Stimulated activated naive B cell treated with anti-CD40 and anti-IgM and Interleukin-4, amounts not matched to agents 10 μg/mL and 1 μg/mL and 100 μg/mL, for 72 hours (primary cell): ENCODE results near the gene ITPKB.
A peak's percentile ranks its signal among the peaks of the same experiment; 100 is the strongest.

Experiments
- ATAC-seq, 2 donors: fragments of 150-1000 bp; cut with Tn5 transposase; replicated peaks; 2 replicates each; pipeline ENCODE4 v1.10.0; 2021; ENCODE audit warnings: moderate library complexity in 1 of 2
- DNase-seq: peaks from one replicate; pipeline ENCODE4 v3.0.0; 2021
- H3K27ac Mint-ChIP-seq: one replicate; pipeline ENCODE4 v1.8.0; 2022; ENCODE audit warnings: mild to moderate bottlenecking, mixed read lengths
- H3K27me3 Mint-ChIP-seq, 2 donors: one replicate each; pipeline ENCODE4 v1.8.0; 2022; ENCODE audit warnings: mixed read lengths in 2 of 2
- H3K36me3 Mint-ChIP-seq, 2 donors: one replicate each; pipeline ENCODE4 v1.8.0; 2022; ENCODE audit warnings: mixed read lengths in 2 of 2, mild to moderate bottlenecking in 1 of 2
- H3K4me1 Mint-ChIP-seq, 2 donors: one replicate each; pipeline ENCODE4 v1.8.0; 2022; ENCODE audit warnings: mixed read lengths in 2 of 2, mild to moderate bottlenecking in 1 of 2
- H3K4me3 Mint-ChIP-seq, 2 donors: one replicate each; pipeline ENCODE4 v1.8.0; 2022; ENCODE audit warnings: mild to moderate bottlenecking in 2 of 2, mixed read lengths in 2 of 2, moderate library complexity in 1 of 2
- H3K9me3 Mint-ChIP-seq, 2 donors: one replicate each; pipeline ENCODE4 v1.8.0; 2022; ENCODE audit warnings: mixed read lengths in 2 of 2, mild to moderate bottlenecking in 1 of 2

ITPKB gene

GRCh38 chr1:226660410-226661182 is 78.5 kb downstream of the ITPKB start:
- no peak for DNase-seq
- Mint-ChIP-seq H3K4me1 (peaks cover 0 to 79% of the 10 kb centered on the region in 2 donors), H3K27me3 (no peaks in the 10 kb centered on the region)

GRCh38 chr1:226659641-226660040 is 79.4 kb downstream of the ITPKB start:
- no peak for ATAC-seq
- H3K36me3 Mint-ChIP-seq: peaks cover 37 to 51% of the 10 kb centered on the region in 2 donors
- no peak overlapping the region for H3K27ac Mint-ChIP-seq
- H3K9me3 Mint-ChIP-seq: no peaks in the 10 kb centered on the region
- no peak for DNase-seq
- no peak overlapping the region for H3K4me3 Mint-ChIP-seq
- no peaks in the 10 kb centered on the region for H3K27me3 Mint-ChIP-seq
- peaks cover 0 to 75% of the 10 kb centered on the region in 2 donors for H3K4me1 Mint-ChIP-seq

More at GRCh38 chr1:226660410-226661182, 78.5 kb downstream of the ITPKB start:
- Mint-ChIP-seq H3K9me3 (no peaks in the 10 kb centered on the region), H3K4me3 (peak overlapping the region; percentile 64 to 66), H3K36me3 (peaks cover 42 to 57% of the 10 kb centered on the region in 2 donors), H3K27ac (peak overlapping the region; percentile 98)
- ATAC-seq: no peak

- peak overlapping the region; percentile 81 for H3K27ac Mint-ChIP-seq
- no peak for DNase-seq
- H3K9me3 Mint-ChIP-seq: no peaks in the 10 kb centered on the region
- ATAC-seq: no peak
- H3K4me1 Mint-ChIP-seq: peaks cover 0 to 70% of the 10 kb centered on the region in 2 donors
- no peak overlapping the region for H3K4me3 Mint-ChIP-seq
- H3K27me3 Mint-ChIP-seq: no peaks in the 10 kb centered on the region
- H3K36me3 Mint-ChIP-seq: peaks cover 33 to 49% of the 10 kb centered on the region in 2 donors
Measured at GRCh38 chr1:226659136-226659535, 79.9 kb downstream of the ITPKB start.

GRCh38 chr1:226658546-226659125 is 80.4 kb downstream of the ITPKB start:
- Mint-ChIP-seq H3K27ac (peak overlapping the region; percentile 81), H3K4me1 (peaks cover 0 to 65% of the 10 kb centered on the region in 2 donors), H3K36me3 (peaks cover 33 to 53% of the 10 kb centered on the region in 2 donors), H3K27me3 (no peaks in the 10 kb centered on the region), H3K9me3 (no peaks in the 10 kb centered on the region), H3K4me3 (no peak overlapping the region)
- ATAC-seq: no peak
- DNase-seq: no peak

DNA sequence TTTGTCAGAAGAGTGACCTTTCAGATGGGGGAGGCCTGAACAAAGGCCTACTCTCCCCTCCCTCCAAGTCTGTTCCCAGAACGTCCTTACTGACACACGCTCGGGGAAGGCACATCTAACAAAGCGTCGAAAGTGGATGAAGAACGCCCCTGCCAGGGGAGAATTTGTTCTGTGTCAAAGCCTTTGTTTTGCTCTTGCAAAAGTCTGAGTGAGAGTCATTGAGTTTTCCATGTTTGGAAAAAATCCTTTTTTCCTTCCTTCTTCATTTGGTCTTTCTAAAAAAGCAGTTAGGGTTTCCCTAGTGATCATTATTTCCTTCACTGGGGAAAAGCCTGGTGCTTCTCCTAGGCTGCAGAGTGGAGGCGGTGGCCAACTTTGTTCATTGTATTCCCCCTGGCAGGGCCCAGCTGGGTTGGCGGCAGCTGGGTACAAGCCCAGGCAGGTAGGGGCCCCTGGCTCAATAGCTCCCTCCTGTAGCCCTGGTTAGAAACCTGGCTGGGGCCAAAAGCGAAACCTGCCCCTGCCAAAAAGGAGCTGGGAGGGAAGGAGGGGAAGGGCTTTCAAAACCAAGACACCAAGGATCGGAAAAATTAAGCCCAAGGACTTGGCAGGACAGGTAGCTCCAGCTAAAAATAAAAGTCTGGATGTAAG is 81.1 kb downstream of the ITPKB start:
- Mint-ChIP-seq H3K27ac (peak overlapping the region; percentile 80), H3K27me3 (no peaks in the 10 kb centered on the region), H3K36me3 (peaks cover 32 to 56% of the 10 kb centered on the region in 2 donors), H3K4me1 (peaks cover 0 to 59% of the 10 kb centered on the region in 2 donors), H3K9me3 (no peaks in the 10 kb centered on the region), H3K4me3 (no peak overlapping the region)
- DNase-seq: no peak
- no peak for ATAC-seq

- H3K9me3 Mint-ChIP-seq: no peaks in the 10 kb centered on the region
- H3K4me3 Mint-ChIP-seq: peak overlapping the region in 1 of 2 donors; percentile 31
- H3K36me3 Mint-ChIP-seq: peaks cover 31 to 56% of the 10 kb centered on the region in 2 donors
- H3K27ac Mint-ChIP-seq: peak overlapping the region; percentile 97
- H3K4me1 Mint-ChIP-seq: peaks cover 0 to 55% of the 10 kb centered on the region in 2 donors
- no peaks in the 10 kb centered on the region for H3K27me3 Mint-ChIP-seq
- ATAC-seq (peak in 1 of 2 donors; percentile 13), DNase-seq (no peak)
Measured at GRCh38 chr1:226656601-226657277, 82.3 kb downstream of the ITPKB start.

DNA sequence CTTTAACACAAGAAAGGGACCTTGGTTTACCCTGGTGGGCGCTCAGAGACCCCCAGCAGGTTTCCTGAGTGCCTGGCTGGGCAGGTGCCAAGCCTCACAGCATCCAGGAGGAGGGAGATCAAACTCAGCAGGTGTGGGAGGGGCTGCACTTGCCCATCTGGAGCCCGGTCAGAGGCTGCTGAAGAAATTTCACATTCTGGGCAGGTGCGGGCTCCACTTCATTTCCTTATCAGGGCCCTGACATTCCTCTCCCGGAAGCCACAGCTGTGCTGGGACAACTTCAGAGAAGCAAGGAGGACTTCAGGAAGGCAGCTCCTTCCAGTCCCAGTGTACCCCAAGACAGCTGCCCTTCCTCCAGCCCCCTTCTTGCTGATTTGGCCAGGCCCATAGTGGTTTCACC is 82.9 kb downstream of the ITPKB start:
- Mint-ChIP-seq H3K27me3 (no peaks in the 10 kb centered on the region), H3K36me3 (peaks cover 25 to 50% of the 10 kb centered on the region in 2 donors), H3K27ac (peak overlapping the region; percentile 97), H3K9me3 (no peaks in the 10 kb centered on the region), H3K4me3 (peak overlapping the region in 1 of 2 donors; percentile 31), H3K4me1 (peaks cover 0 to 50% of the 10 kb centered on the region in 2 donors)
- ATAC-seq (no peak), DNase-seq (no peak)

- peaks cover 0 to 52% of the 10 kb centered on the region in 2 donors for H3K4me1 Mint-ChIP-seq
- H3K27me3 Mint-ChIP-seq: no peaks in the 10 kb centered on the region
- H3K36me3 Mint-ChIP-seq: peaks cover 26 to 50% of the 10 kb centered on the region in 2 donors
- DNase-seq (no peak), ATAC-seq (peak; percentile 33)
- H3K4me3 Mint-ChIP-seq: peak overlapping the region; percentile 77 to 86
- H3K9me3 Mint-ChIP-seq: no peaks in the 10 kb centered on the region
- H3K27ac Mint-ChIP-seq: peak overlapping the region; percentile 97
Measured at GRCh38 chr1:226655251-226656163, 83.6 kb downstream of the ITPKB start.

DNA sequence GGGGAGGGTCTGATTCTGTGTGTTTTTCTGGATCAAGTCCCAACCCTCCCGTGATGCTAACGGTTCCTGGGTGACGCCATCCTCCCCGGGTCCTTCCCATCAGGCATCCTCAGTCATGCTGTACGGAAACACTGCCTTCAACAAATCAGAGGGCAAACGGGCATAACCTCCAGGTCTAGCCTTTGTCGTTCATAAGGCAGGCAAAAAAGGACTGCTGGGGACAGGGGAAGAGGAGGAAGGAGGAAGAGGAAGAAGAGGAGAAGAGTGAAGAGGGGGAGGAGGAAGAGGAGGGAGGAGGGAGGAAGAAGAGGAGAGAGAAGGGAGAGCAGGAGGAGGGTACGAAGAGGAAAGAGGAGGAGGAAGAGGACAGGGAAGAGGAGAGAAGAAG is 84.4 kb downstream of the ITPKB start:
- no peaks in the 10 kb centered on the region for H3K27me3 Mint-ChIP-seq
- H3K4me1 Mint-ChIP-seq: peaks cover 0 to 52% of the 10 kb centered on the region in 2 donors

DNA sequence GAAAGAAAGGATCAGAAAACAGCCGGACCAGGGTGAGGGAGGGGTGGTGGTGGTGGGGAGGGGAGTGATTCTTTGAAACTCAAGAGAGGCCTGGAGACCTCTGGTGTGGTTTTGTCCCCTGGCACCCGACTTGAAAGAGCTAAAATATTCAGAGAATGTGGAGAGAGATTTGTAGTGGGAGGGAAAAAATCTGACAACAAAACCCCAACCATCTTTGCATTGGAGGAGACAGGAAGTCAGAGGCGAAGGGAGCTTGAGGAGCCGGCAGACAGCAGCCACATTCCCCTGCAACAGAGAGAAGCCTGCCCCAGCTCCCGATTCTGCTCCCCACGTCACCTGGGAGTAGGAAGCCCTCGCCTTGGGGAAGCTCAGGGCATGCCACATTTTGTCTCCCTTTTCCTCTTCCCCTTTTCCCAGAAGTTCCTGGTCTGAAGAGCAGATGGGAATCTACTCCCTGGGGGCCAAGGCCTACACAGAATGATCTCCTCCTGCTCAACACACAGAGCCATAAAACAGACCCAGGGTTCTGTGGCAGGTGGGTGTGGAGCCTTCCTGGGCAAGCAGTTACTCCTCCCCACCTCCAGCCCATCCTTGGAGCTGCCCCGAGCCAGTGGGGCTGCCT is 84.9 kb downstream of the ITPKB start:
- DNase-seq (no peak), ATAC-seq (no peak)
- H3K4me3 Mint-ChIP-seq: peak overlapping the region; percentile 77 to 86
- peaks cover 0 to 52% of the 10 kb centered on the region in 2 donors for H3K4me1 Mint-ChIP-seq
- no peaks in the 10 kb centered on the region for H3K27me3 Mint-ChIP-seq
- no peaks in the 10 kb centered on the region for H3K9me3 Mint-ChIP-seq
- H3K27ac Mint-ChIP-seq: peak overlapping the region; percentile 97
- H3K36me3 Mint-ChIP-seq: peaks cover 23 to 46% of the 10 kb centered on the region in 2 donors

More for the DNA sequence above, 84.4 kb downstream of the ITPKB start:
- peak overlapping the region; percentile 97 for H3K27ac Mint-ChIP-seq
- no peaks in the 10 kb centered on the region for H3K9me3 Mint-ChIP-seq
- H3K36me3 Mint-ChIP-seq: peaks cover 19 to 46% of the 10 kb centered on the region in 2 donors
- DNase-seq (no peak), ATAC-seq (no peak)
- H3K4me3 Mint-ChIP-seq: peak overlapping the region; percentile 77 to 86

DNA sequence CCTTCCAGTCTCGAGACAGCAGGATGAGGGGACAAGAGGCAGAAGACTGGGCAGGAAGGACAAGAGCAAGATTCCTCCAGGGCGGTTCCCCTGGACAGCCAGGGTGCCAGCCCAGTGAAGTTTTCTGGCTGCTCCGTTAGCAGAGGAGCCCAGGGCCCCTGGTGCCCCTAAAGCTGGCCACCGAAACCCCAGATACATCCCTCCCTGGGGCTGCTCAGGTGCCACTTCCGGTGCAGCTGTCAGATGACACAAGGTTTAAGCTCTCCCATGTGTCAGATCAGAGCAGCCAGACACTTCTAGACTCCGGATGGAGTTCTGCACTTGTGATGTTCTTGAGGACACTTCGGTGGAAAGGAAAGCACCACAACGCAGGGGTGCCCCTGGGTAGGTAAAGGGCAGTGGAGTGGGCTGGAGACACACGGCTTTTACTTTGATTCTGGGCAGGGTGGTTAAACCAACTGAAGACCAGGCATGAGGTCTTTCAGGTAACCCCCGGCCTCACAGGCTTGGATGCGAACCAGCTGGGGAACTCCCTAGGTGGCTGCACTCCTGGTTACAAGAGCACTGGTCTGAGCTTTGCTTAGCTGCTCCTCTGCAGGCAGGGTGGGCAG is 85.7 kb downstream of the ITPKB start:
- peak; percentile 81 for ATAC-seq
- DNase-seq: peak; percentile 36
- H3K27ac Mint-ChIP-seq: peak overlapping the region; percentile 97
- H3K4me3 Mint-ChIP-seq: peak overlapping the region; percentile 77 to 86
- H3K9me3 Mint-ChIP-seq: no peaks in the 10 kb centered on the region
- H3K27me3 Mint-ChIP-seq: no peaks in the 10 kb centered on the region
- H3K36me3 Mint-ChIP-seq: peaks cover 28 to 52% of the 10 kb centered on the region in 2 donors
- H3K4me1 Mint-ChIP-seq: peaks cover 5 to 47% of the 10 kb centered on the region in 2 donors

DNA sequence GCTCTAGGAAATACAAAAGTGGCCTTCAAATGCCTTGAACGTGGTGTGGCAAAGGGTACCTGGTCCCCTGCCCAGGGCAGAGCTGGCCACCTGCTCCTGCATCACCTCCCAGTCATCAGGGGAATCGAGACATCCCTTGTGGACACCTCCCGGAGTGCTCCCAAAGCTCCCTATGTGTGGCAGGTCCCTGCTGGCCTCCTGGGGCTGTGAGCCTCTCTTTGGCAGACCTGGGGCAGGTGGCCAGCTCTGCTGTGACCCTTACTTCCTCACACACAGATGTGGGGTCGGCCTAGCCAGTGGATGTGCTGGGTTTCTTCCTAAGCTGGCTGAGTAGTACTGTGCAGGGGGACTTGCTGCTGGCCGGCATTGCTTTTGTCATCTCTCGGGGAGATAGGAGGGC is 86.5 kb downstream of the ITPKB start:
- DNase-seq (no peak), ATAC-seq (no peak)
- no peaks in the 10 kb centered on the region for H3K27me3 Mint-ChIP-seq
- H3K9me3 Mint-ChIP-seq: no peaks in the 10 kb centered on the region
- peaks cover 8 to 45% of the 10 kb centered on the region in 2 donors for H3K4me1 Mint-ChIP-seq
- peaks cover 28 to 54% of the 10 kb centered on the region in 2 donors for H3K36me3 Mint-ChIP-seq
- peak overlapping the region in 1 of 2 donors; percentile 12 for H3K4me3 Mint-ChIP-seq
- peak overlapping the region; percentile 97 for H3K27ac Mint-ChIP-seq
